LNCaP clone FGC (cell line): ENCODE measurements around the gene DTHD1.

Source experiments
- DNase-seq: peaks from one replicate; pipeline ENCODE4 v3.0.0-alpha.2; 2011; ENCODE audit warnings: low read depth
- H3K4me3 ChIP-seq: 2 replicates; pipeline ENCODE4 v1.5.1; 2011; ENCODE audit warnings: mild to moderate bottlenecking, low read depth, low read length, control low read depth
- TF ChIP-seq, protein P1 (sequence below): IDR thresholded peaks from 2 replicates; pipeline ENCODE4 v1.5.1; 2012; ENCODE audit warnings: mild to moderate bottlenecking; ENCODE audit not compliant: control insufficient read depth, insufficient read depth; ENCODE audit errors: extremely low read depth

DTHD1 gene

GRCh38 chr4:36323816-36324419 lies 42.5 kb downstream of the DTHD1 start:
- H3K4me3 ChIP-seq, result no peak overlapping the region
- TF ChIP-seq, protein P1, sequence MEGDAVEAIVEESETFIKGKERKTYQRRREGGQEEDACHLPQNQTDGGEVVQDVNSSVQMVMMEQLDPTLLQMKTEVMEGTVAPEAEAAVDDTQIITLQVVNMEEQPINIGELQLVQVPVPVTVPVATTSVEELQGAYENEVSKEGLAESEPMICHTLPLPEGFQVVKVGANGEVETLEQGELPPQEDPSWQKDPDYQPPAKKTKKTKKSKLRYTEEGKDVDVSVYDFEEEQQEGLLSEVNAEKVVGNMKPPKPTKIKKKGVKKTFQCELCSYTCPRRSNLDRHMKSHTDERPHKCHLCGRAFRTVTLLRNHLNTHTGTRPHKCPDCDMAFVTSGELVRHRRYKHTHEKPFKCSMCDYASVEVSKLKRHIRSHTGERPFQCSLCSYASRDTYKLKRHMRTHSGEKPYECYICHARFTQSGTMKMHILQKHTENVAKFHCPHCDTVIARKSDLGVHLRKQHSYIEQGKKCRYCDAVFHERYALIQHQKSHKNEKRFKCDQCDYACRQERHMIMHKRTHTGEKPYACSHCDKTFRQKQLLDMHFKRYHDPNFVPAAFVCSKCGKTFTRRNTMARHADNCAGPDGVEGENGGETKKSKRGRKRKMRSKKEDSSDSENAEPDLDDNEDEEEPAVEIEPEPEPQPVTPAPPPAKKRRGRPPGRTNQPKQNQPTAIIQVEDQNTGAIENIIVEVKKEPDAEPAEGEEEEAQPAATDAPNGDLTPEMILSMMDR, result no peak
- DNase-seq, result no peak

DNA sequence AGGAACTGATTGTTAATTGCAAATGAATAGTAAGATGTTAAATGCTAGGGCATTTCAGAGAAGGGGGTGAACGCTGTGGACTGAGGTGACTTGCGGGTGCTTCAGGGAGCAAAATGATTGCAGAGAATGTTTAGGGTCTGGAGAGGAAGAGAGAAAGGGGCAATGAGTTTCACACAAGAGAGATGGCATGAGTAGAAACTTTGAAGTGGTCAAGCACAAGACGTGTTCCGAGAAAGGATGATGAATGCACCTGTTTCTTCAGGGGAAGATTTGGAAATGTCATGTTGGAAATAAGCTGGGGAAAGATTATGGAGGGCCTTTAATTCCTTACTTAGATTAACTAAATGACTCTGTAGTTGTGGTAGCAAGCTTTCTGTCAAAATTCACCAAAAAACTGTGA lies 43.4 kb downstream of the DTHD1 start:
- no peak overlapping the region for H3K4me3 ChIP-seq
- no peak for DNase-seq
- TF ChIP-seq, protein P1, result no peak

DNA sequence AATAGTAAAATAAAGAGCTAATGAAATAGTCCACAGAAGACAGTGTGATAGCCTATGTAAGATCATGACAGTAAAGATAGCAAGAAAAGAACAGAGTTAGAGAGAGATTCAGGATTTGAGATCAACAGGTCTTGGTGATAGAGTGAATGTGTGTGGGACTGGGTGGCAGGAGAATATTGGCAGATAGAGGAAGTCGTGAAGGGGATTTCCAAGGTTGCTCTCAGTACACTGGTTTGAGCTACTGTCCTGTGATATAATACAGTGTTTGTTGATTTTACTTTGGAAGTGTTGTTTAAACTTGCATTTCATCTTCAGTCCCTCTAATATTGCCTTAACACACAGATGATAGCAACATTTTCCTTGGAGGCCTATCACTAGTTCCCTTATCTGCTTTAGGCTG lies 44.1 kb downstream of the DTHD1 start:
- no peak for DNase-seq
- H3K4me3 ChIP-seq, result no peak overlapping the region
- TF ChIP-seq, protein P1, result no peak

- no peak for DNase-seq
- TF ChIP-seq, protein P1, result no peak
- H3K4me3 ChIP-seq, result no peak overlapping the region
Measured at GRCh38 chr4:36325926-36326325, 44.5 kb downstream of the DTHD1 start.

- no peak for DNase-seq
- H3K4me3 ChIP-seq, result no peak overlapping the region
- TF ChIP-seq, protein P1, result no peak
Measured at GRCh38 chr4:36326476-36327029, 45.1 kb downstream of the DTHD1 start.

- no peak for DNase-seq
- TF ChIP-seq, protein P1, result no peak
- H3K4me3 ChIP-seq, result no peak overlapping the region
Measured at GRCh38 chr4:36327400-36327799, 46.0 kb downstream of the DTHD1 start.

GRCh38 chr4:36328130-36328529 lies 46.7 kb downstream of the DTHD1 start:
- DNase-seq, result no peak
- TF ChIP-seq, protein P1, result no peak
- no peak overlapping the region for H3K4me3 ChIP-seq
